SK-N-SH treated with all-trans-retinoic acid at 6 μM for 48 hours (cell line): Measurements from ENCODE around the gene C2orf78.

Experiments used
- ARNTL ChIP-seq: fragments of 450-650 bp; formaldehyde crosslinking; IDR thresholded peaks from 2 replicates; pipeline ENCODE4 v1.5.0; 2020; ENCODE audit warnings: low read depth, mild to moderate bottlenecking, moderate library complexity, borderline replicate concordance
- TCF4 ChIP-seq: fragments of 250-450 bp; sonication (Bioruptor Pico); IDR thresholded peaks from 2 replicates; pipeline ENCODE4 v1.8.0; 2021; ENCODE audit warnings: mild to moderate bottlenecking, moderate library complexity, borderline replicate concordance

GRCh38 chr2:73830871-73831401, 47.0 kb downstream of the C2orf78 start:
- TF ChIP-seq ARNTL (no peak), TCF4 (no peak)
